Dermis microvascular lymphatic vessel endothelial cell (primary cell): ENCODE measurements around the gene UAP1L1. TPM values are rescaled to one million over a fixed set of nuclear protein-coding genes. Genes with fewer than 3 reads are reported as not detected.
A peak's percentile ranks its signal among the peaks of the same experiment; 100 is the strongest.

Experiments used
- DNase-seq, 2 donors: peaks; one replicate each; pipeline versions ENCODE4 v3.0.0 to v3.0.0-alpha.2; 2010; ENCODE audit warnings: low read depth in 2 of 2
- total RNA-seq: library from RNA; depleted of rRNA; stranded (reverse); fragments of >200 nt; gene quantifications from 2 replicates; pipeline ENCODE4 v1.2.1, GENCODE V29; 2014

UAP1L1 gene
- total RNA-seq, 1 donor from 2014 or later: 12.8 TPM

DNA sequence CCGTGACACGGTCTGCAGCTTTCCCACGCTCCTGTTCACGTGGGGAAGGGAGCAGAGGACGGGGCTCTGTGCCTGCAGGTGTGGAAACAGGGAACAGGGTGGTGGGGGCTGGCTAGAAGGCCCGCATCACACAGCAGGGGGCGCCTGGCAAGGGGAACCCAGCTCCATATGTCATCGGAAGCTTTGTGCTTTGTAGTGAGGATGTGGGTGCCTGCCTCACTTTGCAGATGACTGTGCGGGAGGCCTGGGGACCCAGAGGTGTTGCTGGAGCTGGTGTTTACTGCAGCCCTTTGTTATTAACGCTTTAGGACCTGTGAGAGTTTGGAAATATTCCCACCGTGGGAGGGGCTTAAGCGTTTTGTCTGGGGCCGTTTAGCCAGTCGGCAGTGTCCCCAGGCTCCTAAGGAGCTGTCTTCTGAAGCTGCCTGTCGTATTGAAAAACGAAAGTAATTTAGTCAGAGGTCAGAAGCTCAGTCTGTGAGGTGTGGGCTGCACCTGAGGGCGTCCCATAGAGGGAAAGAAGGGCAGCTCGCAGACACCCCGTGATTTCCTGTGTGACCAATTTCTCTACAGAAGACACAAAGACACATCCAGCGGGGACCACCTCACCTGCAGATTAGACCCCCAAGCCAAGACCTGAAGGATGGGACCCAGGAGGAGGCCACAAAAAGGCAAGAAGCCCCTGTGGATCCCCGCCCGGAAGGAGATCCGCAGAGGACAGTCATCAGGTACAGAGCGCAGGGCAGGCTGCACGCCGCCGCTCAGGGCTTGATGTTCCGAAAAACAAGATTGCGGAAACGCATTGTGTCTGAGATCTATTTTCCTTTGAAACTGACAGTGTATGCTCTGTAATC is 18.6 kb downstream of the UAP1L1 start:
- peak in 1 of 2 donors; percentile 25 for DNase-seq

DNA sequence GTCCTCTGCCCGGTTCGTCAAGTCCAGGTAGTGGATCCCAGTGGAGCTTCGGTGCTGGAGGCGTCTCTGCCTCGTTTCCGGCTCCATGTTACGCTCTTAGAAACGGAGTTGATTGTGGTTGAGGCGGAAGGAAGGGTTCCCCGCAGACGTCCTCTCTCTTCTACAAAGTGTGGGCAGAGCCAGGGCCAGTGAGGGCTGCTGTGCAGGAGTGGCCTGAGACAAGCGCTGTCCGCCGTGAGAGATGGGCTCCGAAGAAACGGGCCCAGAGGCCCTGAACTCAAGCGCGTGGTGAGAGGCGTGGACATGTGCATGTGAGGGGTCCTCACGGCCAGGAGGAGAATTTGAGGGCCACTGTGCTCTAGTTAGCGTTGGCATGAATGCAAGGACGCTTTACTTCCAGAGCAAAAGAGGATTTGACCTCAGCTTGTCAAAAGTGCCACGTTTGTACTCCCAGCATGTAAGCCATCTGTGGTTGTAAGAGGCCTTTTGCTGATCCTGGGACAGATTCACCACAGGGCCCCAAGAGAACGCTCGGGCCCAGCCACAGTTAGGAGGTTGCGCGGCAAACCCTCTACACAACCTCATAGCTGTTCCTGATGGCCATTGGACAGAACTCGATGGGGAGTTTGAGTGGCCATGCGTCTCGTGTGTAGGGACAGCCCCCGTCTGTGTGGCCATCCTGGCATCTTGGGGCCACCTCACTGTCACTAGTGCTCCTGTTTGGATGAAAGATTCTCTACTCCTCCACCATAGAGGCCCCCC is 19.6 kb downstream of the UAP1L1 start:
- no peak for DNase-seq

DNA sequence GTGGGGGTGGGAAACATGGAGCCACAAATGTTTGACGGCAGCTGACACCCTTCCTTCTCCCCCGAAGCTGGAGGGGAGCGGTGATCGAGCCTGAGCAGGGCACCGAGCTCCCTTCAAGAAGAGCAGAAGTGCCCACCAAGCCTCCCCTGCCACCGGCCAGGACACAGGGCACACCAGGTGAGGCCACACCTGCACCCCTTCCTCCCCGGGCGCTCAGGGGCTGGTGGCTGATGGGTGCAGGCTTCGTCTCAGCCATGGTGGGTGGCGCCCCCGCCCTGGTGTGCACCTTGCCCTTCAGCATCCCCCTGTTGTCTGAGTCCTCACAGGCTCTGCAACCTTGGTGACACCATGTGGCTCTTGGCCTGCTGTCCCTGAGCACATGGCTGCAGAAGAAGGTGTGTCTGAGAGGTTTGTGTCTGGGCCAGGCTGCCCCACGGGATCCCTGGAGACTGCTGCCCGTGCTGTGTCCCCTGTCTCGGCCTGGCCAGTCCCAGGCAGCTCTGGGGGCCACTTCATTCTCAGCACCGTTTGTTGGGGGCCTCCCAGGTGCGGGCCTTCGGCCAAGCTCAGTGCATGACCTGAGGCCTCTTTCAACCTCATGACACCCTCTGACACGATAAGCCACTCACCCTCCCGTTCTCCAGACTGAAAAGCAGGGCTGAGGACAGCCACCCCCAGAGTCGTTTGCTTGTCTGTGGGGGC is 20.6 kb downstream of the UAP1L1 start:
- DNase-seq: no peak

DNA sequence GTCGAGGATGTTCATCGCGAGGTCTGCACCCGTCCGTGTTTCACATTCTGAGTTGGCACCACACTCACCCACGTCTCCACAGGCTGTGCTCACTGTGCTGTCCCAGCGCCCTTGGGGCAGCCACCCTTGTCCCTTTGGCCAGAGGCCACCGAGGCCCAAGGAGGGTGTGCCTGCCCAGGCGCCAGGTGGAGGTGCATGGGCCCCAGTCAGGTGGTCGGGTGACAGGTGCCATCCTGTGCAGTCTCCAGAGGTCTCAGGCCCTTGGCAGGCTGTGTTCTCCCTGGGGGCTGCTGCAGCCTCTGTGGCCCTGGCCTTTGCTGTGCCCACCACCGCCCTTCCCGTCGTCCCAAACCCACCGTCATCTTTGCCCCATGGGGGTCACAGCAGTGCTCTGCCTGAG is 21.9 kb downstream of the UAP1L1 start:
- no peak for DNase-seq

DNA sequence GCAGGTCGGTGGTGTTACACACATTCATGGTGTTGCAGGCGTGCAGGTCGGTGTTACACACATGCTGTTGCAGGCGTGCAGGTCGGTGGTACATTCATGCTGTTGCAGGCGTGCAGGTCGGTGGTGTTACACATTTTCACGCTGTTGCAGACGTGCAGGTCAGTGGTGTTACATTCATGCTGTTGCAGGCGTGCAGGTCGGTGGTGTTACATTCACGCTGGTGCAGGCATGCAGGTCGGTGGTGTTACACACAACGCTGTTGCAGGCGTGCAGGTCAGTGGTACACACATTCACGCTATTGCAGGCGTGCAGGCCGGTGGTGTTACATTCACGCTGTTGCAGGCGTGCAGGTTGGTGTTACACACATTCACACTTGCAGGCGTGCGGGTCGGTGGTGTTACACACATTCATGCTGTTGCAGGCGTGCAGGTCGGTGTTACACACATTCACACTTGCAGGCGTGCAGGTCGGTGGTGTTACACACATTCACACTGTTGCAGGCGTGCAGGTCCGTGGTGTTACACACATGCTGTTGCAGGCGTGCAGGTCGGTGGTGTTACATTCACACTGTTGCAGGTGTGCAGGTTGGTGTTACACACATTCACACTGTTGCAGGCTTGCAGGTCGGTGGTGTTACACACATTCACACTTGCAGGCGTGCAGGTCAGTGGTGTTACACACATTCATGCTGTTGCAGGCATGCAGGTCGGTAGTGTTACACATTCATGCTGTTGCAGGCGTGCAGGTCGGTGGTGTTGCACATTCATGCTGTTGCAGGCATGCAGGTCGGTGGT is 26.1 kb downstream of the UAP1L1 start:
- no peak for DNase-seq

DNA sequence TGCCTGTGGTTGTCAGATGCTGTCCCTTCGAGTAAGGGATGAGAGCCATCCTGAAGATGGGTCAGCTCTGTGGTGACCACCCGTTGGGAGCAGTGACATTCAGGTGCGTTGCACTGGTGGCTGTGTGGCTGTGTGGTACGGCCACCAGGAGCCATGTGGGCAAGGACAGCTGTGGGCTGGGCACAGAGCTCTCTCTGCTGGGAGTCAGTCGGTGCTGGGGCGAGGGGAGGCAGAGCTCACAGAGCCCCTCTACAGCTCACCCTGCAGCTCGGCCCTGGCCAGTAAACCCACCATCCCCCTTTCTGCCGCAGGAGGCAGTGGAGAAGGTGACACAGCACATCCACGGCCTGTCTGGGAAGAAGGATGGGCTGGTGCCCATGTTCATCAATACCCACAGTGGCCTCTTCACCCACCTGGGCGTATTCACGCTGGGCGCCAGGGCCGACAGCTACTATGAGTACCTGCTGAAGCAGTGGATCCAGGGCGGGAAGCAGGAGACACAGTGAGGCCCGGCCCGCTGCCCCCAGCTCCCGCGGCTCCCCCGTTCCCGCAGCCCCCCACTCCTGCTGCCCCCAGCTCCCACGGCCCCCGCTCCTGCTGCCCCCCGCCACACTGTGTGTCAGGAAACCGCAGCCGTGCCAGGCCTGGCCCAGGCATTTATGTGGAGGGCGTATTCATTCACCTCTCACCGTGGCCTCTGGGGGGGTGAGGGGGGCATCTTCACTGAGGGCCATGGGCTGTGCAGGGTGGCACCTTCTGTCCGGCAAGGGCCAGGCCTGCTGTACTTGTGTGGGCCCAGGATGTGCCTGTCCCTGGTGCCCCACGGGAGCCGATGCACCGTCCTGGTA is 28.7 kb downstream of the UAP1L1 start:
- no peak for DNase-seq

DNA sequence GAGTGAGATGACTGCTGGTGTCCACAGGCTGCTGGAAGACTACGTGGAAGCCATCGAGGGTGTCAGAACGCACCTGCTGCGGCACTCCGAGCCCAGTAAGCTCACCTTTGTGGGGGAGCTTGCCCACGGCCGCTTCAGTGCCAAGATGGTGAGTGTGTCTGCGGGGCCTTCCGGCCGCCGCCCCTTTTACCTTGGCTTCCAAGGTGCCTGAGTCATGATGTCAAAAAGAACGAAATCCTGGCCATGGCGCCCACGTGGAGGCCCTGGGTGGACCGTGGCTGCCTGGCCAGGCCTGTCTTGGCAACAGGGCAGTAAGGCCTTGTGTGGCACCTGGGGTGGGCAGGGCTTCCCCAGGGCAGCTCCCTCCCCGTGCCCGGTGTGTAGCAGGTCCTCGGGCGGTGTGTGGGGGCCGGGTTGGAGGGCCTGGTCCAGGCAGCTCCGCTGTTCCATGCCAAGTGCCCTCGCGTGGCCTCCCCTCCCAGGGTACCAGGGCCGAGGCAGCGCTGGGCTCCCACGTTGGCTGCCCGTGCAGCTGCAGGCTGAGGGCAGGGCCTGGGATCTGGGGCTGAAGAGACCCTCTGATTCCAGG is 29.4 kb downstream of the UAP1L1 start:
- DNase-seq: no peak

DNA sequence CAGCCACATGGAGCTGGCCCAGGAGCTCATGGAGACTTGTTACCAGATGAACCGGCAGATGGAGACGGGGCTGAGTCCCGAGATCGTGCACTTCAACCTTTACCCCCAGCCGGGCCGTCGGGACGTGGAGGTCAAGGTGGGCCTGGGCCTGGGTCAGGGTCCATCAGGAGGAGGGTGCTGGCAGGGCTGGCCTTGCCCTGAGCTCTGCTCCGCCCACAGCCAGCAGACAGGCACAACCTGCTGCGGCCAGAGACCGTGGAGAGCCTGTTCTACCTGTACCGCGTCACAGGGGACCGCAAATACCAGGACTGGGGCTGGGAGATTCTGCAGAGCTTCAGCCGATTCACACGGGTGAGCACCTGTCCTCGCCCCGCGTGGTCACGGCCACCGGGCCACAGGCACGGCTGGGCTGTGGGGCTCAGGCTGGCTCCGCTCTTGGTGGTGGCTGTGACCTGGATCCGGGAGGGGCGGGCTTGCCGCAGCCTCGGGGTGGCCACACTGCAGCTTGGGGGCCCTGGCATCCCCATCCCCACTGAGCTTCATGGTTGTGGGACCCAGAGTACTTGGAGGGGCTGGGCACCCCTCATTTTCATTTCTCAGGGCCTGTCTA is 30.1 kb downstream of the UAP1L1 start:
- DNase-seq: no peak

DNA sequence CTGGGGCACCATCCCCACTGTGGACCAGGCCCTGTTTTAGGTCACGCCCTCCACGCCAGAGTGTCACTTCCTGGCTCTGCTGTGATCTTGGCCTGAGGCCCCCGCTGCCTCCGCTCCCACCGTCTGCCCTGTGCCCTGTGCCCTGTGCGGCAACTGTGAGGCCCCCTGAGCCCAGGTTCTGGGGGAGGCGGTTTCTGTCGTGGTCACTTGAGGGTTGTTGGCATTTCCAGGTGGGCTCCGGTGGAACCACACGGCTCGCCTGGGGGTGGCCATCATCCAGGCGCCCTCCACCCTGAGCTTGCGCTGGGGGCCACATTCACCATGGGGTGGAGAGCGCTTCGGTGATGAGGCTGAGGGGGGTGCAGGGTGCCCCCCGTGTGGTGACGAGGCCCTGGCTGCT is 30.7 kb downstream of the UAP1L1 start:
- no peak for DNase-seq

DNA sequence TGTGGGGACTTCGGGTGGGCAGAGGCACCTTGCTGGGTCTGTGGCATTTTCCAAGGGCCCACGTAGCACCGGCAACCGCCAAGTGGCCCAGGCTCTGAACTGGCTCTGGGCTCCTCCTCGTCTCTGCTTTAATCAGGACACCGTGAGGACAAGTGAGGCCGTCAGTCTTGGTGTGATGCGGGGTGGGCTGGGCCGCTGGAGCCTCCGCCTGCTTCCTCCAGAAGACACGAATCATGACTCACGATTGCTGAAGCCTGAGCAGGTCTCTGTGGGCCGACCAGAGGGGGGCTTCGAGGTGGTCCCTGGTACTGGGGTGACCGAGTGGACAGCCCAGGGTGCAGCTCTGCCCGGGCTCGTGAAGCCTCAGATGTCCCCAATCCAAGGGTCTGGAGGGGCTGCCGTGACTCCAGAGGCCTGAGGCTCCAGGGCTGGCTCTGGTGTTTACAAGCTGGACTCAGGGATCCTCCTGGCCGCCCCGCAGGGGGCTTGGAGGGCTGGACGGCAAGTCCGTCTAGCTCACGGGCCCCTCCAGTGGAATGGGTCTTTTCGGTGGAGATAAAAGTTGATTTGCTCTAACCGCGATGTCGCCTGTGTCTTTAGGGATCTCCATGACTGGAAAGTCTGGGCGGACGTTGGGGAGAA is 31.4 kb downstream of the UAP1L1 start:
- no peak for DNase-seq

DNA sequence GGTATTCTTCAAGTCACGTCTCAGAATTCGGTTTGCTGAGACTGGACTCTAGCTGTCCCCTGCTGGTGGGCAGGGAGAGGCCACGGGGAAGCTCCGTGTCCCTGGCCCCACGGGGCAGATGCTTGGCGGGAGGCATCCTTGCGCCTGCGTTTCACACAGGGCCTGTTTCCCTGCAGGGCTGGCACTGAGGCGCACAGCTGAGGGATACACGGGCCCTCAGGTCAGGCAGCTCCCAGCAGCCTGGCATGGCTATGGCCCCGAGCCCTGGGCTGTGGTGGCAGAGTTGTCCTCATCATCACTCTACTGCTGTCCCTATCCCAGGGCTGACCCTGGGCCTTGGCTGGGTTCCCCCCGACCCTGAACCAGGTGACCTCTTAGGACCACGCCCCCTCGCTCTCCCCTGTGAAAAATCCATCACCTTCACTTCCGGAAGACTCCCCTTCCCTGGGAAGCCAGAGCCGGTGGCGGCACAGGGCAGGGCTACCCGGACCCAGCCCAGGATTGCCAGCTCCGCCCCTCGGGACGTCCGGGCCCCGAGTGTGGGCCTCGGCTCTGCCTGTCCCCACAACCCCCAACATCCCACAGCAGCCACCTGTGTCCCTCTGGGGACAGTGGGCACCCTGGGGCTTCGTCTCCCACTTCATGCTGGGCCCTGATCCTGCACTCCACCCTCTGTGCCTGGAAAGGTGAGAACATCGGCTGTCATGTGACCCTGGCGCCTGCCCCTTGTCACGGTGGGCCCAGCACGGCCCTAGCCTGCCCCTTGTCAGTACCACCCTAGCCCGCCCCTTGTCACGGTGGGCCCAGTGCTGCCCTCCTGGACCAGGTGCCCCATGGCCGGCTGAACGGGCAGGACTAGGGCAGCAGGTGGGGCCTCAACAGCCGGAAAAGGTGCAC is 32.2 kb downstream of the UAP1L1 start:
- DNase-seq: no peak

DNA sequence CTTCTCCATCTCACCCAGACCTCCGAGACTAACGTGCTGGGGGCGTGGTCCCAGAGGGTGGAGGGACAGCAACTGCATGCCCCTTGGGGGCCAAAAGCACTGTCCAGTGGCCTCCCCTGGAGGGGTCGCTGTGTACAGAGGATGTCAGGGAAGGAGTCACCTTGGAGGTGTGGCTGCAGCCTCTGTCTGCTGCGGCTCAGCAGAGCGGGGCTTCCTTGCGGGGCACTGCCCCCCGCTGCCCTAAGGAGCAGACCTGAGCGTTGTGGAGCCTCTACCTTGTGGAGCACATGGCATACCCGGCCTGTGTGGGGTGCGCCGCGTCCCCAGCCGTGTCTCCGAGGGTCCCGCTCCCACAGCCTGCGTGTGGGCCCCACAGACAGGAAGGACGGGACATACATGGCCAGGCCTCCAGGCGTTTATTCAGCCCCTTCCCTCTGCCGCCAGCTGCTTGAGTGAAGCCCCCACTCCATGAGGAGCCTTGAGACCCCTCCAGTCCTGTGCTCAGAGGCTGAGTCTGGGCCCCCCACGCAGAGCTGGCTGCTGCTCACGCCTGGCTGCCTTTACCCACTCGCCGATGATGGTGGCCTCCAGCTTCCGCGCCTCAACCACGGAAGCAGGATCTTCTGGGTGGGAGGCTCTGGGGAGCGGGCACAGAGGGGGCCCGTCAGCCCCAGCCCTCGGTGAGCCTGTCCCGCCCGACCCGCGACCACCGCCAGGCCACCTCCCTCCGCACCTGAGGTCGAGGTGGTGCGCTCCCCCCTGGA is 33.0 kb downstream of the UAP1L1 start:
- DNase-seq: no peak

DNA sequence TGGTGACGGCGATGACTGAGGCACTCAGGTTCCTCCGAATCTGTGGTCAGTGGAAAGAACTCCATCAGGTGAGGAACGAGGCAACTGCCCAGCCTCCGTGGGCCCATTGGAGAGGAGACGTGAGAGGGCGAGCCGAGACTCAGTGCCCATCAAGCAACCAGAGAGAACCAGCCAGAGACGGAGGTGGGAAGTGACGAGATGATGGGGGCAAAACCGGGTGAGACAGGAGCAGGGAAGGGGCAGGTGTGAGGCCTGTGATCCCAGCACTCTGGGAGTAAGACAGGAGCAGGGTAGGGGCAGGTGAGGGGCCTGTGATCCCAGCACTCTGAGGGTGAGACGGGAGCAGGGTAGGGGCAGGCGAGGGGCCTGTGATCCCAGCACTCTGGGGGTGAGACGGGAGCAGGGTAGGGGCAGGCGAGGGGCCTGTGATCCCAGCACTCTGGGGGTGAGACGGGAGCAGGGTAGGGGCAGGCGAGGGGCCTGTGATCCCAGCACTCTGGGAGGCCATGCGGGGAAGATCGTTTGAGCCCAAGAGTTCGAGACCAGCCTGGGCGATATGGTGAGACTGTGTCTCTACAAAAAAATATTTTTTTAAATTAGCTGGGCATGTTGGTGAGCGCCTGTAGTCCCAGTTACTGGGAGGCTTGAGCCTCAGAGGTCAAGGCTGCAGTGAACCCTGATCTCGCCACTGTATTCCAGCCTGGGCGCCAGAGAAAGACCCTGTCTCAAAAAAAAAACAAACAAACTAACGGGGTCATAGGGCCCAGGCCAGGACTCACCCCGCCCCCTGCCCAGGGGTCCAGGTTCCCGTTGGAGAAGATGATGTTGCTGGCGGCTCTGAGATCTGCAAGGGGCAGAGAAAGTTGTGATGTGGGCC is 33.8 kb downstream of the UAP1L1 start:
- no peak for DNase-seq

DNA sequence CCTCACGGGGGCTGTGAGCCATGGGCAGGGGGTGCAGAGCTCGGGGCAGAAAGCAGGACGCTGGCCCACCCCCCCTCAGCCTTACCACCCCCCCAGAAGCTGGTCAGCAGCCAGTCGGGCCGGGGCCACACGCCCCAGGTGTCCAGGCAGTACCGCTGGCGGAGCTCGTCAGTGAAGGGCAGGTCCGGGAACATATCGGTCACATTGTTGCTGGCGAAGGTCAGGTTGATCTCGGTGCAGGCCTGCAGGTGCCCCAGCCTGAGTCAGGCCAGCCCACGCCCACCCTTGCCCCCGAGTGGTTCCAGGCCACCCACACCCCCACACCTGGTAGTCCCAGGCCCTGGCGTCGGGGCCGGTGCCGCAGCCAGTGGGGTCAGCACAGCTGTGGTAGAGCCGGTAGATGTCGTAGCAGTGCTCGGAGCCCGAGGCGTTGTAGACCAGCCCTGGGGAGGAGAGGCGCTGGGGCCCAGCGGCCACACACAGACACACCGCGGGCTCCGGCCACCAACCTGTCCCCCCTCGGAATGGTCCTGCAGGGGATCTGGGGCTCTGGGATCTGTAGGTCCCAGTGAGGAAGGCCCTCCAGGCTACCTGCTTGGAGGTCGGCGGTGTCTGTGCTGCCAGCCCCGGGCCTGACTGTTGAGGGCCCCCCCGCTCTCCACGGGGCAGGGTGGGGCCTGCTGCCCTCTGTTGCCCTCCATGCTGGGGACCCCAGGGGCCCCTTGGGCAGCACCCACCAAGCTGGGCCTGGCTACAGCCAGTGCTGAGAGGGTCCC is 34.7 kb downstream of the UAP1L1 start:
- DNase-seq: no peak

DNA sequence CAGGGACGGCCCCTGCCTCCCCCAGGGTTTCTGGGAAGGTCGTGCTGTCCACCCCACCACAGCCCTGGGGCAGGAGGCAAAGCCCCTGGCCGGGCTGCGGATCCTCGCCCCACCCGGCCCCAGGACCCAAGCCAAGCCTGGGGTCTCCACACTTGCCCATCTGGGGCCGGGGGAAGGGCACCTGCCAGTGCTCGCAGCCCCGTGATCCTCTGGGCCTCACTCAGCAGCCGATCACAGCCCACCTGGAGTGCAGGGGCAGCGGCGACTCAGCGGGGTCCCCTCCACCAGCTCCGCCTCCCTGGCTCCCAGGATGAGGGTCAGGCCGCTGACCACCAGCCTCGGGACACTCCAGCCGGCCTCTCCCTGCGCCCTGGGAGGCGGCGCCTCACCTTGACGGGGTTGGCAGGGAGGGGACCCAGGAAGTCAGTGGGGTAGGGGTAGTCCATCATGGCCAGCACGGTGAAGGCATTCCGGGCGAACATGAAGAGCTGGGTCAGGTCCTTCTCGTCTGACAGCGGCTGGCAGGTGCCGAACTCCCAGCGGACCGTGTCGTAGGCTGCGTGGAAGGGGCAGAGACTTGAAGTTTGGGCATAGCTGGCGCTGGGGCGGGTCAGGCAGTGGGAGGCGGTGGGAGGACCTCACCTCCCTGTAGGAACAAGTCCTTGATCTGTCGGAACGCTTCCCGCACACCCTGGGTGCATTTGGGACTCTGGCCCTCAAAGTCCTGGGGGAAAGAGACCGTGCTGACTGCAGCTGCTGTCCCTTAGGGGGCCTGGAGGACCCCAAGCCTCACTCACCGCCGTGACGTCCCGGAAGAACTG is 35.5 kb downstream of the UAP1L1 start:
- DNase-seq: no peak
